Occipital lobe (tissue), 2 donors: ENCODE data around the gene SIGLEC10. TPM values are rescaled to one million over a fixed set of nuclear protein-coding genes. Genes with fewer than 3 reads are reported as not detected.

ENCODE experiments used
- DNase-seq: peaks from one replicate; lab custom pipeline; 2025; lab: John Stamatoyannopoulos, UW
- total RNA-seq: library from RNA; depleted of rRNA; stranded (reverse); fragments of >200 nt; gene quantifications from one replicate; pipeline ENCODE4 v1.2.3, GENCODE V29; 2014

Gene SIGLEC10
- total RNA-seq, 1 donor from 2014 or later, result 1.6 TPM

DNA sequence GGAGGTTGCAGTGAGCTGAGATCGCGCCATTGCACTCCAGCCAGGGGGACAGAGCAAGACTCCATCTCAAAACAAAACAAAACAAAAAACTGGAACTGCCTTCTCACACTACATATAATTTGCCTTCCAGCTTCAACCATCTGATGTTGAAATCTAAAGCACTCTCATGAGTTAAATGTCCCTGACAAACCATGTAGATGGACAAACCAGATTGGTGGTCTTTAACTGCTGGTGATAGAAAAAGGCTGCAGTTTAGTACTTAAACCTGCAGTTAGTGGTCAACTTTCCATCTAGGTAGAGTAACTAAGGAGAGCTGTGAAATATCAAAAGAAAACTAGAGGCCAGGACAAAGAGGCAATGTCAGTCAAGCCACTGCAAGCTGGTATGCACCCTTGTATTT, 21.3 kb downstream of the SIGLEC10 start:
- no peak for DNase-seq

DNA sequence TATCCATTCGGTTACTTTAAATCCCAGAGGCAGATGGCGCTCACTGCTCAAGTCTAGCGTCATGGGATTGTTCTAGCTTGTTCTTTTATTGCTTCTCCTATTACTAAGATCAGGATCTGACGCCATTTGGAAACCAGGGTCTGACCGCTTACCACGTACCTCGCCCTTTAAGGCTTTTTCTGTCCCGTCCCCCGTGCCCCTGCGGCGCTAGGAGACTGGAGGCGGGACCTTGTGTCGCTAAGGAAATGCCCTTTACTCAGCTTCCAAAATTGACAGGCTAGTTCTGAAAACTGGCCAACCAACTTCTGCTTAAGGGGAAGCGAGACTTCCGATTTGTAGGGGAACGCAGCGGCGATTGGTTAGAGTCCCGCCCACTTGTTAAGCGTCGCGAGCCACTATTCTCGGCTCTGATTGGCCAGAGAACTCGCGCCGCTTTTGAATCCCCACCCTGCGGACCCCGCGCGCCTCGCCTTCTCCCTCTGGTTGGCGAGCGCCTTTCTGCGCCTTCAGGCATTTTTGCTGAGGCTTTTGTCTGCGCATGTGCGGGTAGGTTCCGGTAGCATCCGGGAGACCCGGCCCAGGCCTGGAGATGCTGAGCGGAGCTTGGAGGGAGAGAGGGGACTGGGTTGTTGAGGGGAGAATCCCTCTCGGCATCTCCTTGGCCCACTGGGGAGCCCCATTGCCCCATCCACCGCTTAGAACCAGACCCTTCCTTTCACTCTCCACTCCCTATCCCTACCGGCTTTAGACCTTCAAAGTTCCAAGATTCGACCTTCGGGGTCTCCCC, 23.2 kb downstream of the SIGLEC10 start:
- peak; percentile 90 for DNase-seq

DNA sequence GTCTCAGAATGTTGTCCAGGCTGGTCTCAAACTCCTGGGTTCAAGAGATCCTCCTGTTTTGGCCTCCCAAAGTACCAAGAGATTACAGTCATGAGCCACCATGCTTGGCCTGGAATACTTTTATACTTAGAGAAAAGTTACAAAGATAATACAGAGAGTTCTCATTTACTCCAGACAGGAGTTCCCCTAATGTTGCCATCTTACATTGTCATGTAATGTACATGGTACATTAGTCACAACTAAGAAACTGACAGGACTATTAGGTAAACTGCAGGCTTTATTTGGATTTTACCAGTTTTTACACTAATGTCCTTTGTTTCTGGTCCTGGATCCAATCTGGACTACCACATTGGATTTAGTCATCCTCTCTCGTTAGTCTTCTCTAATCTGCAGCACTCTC, 24.7 kb downstream of the SIGLEC10 start:
- DNase-seq, result no peak

DNA sequence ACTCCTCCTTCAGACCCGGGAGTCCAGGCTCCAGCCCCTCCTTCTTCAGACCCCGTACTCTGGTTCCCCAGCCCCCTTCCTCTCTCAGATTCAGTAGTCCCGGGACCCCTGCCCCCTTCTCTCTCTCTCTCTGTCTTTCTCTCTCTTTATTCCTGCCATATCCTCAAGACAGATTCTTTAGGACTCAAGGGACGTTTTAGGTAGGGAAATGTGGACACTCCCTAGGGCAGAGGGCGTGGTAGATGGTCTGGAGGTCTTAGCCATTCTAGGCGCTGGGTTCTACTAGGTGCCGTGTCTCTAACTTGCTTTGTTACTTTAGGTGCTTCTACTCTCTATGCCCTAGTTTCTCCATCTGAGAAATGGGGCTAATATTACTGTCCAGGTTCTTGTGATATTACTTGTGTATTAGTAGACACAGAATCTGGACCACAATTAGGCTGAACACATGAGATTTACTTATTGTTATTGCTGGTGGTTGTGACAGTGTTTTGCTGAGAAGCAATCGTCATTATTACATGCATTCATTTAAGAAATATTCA, 26.3 kb downstream of the SIGLEC10 start:
- DNase-seq, result no peak

DNA sequence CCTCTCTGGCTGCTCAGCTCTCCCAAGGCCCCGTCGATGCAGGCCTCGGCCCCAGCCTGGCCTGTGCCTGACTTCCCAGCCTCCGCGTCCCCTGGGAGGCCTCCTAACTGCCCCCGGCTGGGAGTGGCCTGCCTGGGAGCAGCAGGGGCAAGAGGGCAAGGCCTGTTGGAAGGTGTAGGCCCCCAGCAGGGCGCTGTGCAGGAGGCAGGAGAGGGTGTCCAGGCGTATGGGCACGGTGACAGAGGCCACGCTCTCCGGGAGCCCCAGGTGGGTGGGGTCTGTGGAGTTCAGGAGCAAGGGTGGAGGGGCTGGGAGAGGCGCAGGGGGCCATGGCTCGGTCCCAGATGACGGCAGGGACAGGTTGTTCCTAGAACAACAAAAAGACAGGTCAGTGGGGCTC, 28.3 kb downstream of the SIGLEC10 start:
- DNase-seq, result no peak

GRCh38 chr19:51387924-51388389, 29.5 kb downstream of the SIGLEC10 start, which contains the start of gene LIM2:
LIM2 (minus strand) TSS chr19:51387974; CDS start chr19:51387443, 531 bp downstream.
- DNase-seq, result no peak

DNA sequence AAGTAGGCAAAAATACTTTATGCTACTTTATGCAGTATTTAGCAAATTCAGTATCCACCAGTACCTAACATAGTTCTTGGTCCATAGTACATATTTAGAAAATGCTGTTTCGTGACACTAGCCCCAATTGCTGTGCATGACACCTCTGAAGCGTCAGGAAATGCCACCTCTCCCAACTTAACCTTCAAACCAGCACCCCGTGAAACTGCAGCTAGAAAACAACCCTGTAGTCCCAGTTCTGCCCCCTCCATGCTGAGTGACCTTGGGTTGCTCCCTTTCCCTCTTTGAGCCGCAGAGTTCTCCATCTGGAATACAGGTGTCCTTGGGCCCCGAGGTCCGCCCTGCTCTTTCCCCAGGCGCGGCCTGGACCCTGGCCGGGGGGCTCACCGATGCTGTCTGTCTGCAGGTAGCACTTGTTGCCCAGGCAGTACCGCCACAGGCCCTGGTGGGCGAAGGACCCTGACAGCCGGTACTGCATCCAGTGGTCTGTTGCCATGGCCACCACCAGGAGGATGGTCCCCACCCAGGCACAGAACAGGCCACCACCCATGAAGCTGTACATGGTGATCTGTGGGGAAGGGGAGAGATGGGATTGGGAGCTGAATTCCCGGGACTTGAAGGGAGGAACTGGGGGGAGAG, 30.4 kb downstream of the SIGLEC10 start:
- DNase-seq, result no peak

- no peak for DNase-seq
Measured at GRCh38 chr19:51382004-51382403, 35.4 kb downstream of the SIGLEC10 start.

GRCh38 chr19:51380379-51380778, 37.1 kb downstream of the SIGLEC10 start:
- DNase-seq, result no peak

DNA sequence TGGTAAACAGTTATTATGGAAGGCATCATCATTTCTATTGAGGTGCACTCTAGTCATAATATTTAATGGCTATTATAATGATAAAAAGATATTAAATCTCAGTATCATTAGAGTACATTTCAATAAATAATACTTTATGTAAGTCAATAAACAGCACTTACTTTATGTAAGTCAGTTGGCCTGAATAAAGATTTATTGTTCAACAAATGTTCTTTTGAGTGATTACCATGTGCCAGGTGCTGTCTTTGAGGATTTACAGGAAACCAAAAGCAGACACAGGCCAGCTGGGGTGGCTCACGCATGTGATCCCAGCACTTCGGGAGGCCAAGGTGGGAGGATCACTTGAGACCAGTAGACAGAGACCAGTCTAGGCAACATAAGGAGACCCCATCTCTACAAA, 40.0 kb downstream of the SIGLEC10 start:
- DNase-seq, result no peak

DNA sequence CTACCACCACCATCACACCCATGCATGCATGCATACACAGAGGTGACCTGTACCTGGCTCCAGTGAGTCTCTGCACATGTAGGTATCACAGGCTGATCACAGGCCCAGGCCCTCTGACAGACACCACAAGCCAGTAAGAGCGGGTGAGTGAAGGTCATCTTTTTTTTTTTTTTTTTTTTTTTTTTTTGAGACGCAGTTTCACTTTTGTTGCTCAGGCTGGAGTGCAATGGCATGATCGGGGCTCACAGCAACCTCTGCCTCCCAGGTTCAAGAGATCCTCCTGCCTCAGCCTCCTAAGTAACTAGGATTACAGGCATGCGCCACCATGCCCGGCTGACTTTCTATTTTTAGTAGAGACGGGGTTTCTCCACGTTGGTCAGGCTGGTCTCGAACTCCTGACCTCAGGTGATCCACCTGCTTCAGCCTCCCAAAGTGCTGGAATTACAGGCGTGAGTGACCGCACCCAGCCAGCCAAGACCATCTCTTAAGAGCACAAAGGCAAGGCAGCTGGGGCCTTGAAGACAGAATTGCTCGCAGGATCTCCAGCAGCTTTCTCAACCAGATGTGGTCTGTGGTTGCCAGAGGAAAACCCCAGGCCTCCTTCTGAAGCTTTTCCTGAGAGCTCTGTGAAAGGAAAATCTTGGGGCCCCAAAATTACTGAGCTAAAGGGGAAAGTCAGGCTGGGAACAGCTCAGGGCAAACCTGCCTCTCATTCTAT, 41.8 kb downstream of the SIGLEC10 start:
- DNase-seq, result no peak

DNA sequence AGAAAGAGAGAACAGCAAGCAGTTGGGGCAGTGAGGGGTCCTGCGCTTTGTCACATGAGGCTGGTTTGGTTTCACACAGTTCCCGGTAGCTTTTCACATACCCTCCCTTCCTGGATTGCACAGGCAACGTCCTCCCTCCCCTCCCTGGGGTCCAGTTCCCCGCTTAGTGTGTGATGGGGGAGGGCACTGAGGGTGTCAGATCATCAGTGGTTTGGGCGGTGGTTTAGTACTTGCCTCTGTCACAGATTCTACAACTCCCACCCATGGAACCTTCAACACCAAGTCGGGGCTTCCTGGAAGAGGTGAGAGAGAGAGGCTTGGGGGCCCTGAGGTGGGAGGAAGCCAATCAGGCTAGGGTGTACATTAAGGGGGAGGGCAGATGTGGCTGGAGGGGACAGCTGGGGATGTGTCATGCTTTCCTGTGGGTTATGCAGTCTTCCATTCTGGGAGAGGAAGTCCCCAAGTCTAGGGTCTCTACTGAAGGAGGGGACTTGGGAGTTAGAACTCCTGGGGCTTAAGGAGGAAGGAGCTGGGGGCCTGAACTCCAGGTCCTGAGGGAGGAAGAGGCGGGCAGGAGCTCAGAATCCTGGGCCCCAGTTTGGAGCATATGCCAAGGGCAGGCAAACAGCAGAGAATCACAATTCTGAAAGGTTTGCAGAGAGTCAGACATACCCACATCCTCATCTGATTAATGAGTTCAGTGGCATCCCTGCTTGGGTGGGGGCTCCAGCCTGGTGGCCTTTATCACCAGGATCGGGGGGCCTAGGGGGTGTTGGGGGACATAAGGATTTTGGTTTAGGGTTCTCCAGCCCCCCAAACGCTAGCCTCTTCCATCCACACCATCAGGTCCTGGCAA, 44.6 kb downstream of the SIGLEC10 start, which contains the start of gene NKG7:
TSS of gene NKG7 (minus strand) at position 6 of the 856 bp plus-strand sequence. CDS start 119 bp downstream, outside the sequence.
- no peak for DNase-seq

DNA sequence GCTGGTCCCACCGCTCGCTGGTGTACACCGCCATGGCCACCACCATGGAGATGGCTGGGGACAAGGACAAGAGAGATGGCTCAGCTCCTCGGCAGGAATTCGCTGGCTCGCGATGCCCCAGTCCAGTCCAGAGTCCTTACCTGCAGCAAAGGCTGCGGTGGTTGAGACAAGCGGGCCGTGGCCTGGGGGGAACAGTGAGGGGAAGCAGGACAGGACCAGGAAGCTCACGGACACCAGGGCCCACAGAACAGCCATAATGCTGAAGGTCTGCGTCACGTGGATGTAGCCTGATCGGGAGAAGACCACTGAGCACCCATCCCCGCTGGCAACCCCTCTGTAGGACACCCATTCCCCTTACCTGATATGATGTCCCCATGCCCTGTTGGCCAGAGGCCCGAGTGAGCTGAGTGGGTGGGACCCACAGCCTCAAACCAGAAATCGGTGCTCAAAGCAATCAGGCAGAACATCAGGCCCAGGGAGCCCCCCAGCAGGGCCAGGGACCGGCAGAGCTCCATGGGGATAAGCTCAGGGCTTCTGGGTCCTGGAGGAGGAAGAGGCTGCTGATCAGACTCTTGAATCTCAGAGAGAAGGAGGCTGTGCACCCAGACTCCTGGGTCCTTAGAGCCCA, 45.3 kb downstream of the SIGLEC10 start:
- no peak for DNase-seq

- DNase-seq, result no peak
Measured at GRCh38 chr19:51371186-51371690, 46.2 kb downstream of the SIGLEC10 start.

- DNase-seq, result no peak
Measured at GRCh38 chr19:51370230-51370629, 47.2 kb downstream of the SIGLEC10 start.

- DNase-seq, result no peak
Measured at GRCh38 chr19:51368366-51369282, 48.8 kb downstream of the SIGLEC10 start, which contains the start of gene CLDND2. CLDND2 (minus strand) TSS chr19:51369003; CDS start chr19:51368577, 426 bp downstream.

- peak; percentile 98 for DNase-seq
Measured at GRCh38 chr19:51367565-51368365, 49.7 kb downstream of the SIGLEC10 start.

DNA sequence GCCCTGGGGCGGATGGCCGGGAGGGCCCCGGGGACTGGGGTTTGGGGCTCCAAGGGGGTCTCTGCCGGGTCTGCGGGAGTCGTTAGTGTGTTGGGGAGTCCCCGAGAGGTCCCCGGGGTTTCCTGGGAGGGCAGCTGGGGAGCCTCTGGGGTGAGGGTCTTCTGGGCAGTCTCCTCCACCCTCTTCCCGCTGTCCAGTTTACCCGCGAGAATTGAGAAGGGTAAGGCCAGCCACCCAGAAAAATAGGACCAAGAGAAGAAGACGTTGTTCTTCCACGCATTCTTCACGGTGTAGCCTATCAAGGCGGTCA, 50.2 kb downstream of the SIGLEC10 start:
- no peak for DNase-seq
